GM12878 (cell line): ENCODE data around the gene OTUD5. TPM values are rescaled to one million over a fixed set of nuclear protein-coding genes. Genes with fewer than 3 reads are reported as not detected.

Experiments used
- ATAC-seq: fragments of 200-7000 bp; cut with Tn5 transposase; 3 replicates; pipeline ENCODE4 v1.9.1; 2020; ENCODE audit warnings: mild to moderate bottlenecking, moderate library complexity
- BruUV-seq: library from RNA; stranded (reverse); fragments of 400-500 nt; replicated peaks from 2 replicates; lab custom pipeline; 2021; lab: Mats Ljungman, UMichigan
- CTCF ChIA-PET: fragments of 300-600 bp; sonication (Branson Sonifier 250); formaldehyde crosslinking; extraction: SDS; loops from one replicate; lab custom pipeline; 2021; ENCODE audit warnings: inconsistent platforms; lab: Yijun Ruan, JAX
- POLR2A ChIA-PET: fragments of 350-600 bp; formaldehyde crosslinking; extraction: SDS; loops from one replicate; lab custom pipeline; 2021; ENCODE audit warnings: inconsistent platforms; lab: Charles Lee
- RAD21 ChIA-PET: fragments of 300-600 bp; sonication (Branson Sonifier 250); formaldehyde crosslinking; loops from one replicate; lab custom pipeline; 2023; ENCODE audit warnings: antibody characterized with exemption; ENCODE audit not compliant: unreplicated experiment; lab: Charles Lee
- SMC1A ChIA-PET: fragments of 300-600 bp; sonication (Branson Sonifier 250); formaldehyde crosslinking; loops from one replicate; lab custom pipeline; 2023; ENCODE audit not compliant: unreplicated experiment, uncharacterized antibody; lab: Charles Lee
- DNase-seq: peaks from one replicate; pipeline ENCODE4 v3.0.0-alpha.2; 2011; ENCODE audit warnings: low read depth, low spot score
- FAIRE-seq: peaks from 3 replicates; lab custom pipeline; 2011; peaks lifted over from hg19 to GRCh38; lab: Jason Lieb, UNC
- H2AFZ ChIP-seq: 2 replicates; pipeline ENCODE4 v1.6.0; 2011; ENCODE audit warnings: low read depth, low read length, control low read depth; ENCODE audit not compliant: control insufficient read depth
- H3K27ac ChIP-seq: 2 replicates; pipeline ENCODE4 v1.5.1; 2011; ENCODE audit warnings: control low read depth; ENCODE audit not compliant: control insufficient read depth, insufficient read depth
- H3K27me3 ChIP-seq, 2 experiments: replicated peaks in 1 of 2; 2 replicates each; pipeline versions ENCODE4 v1.6.0 to v1.6.1; 2011; ENCODE audit warnings: low read length in 1 of 2; ENCODE audit not compliant: control insufficient read depth in 2 of 2, insufficient read depth in 2 of 2
- H3K36me3 ChIP-seq, 2 experiments: 2 replicates each; pipeline ENCODE4 v1.5.1; 2011; ENCODE audit warnings: low read length in 1 of 2; ENCODE audit not compliant: control insufficient read depth in 2 of 2, insufficient read depth in 2 of 2
- H3K4me1 ChIP-seq: 2 replicates; pipeline ENCODE4 v1.6.1; 2011; ENCODE audit warnings: mild to moderate bottlenecking, low read length, moderate library complexity, mixed read lengths; ENCODE audit not compliant: control insufficient read depth, insufficient read depth
- H3K4me2 ChIP-seq: 2 replicates; pipeline ENCODE4 v1.6.0; 2011; ENCODE audit warnings: control low read depth; ENCODE audit not compliant: control insufficient read depth, insufficient read depth
- H3K4me3 ChIP-seq: fragments of 200-600 bp; sonication (generic); 2 replicates; pipeline ENCODE4 v1.5.1; 2016
- H3K79me2 ChIP-seq: 2 replicates; pipeline ENCODE4 v1.6.0; 2011; ENCODE audit warnings: low read length; ENCODE audit not compliant: control insufficient read depth, insufficient read depth
- H3K9ac ChIP-seq: 2 replicates; pipeline ENCODE4 v1.8.0; 2011; ENCODE audit warnings: low read length, control low read depth, mixed read lengths; ENCODE audit not compliant: control insufficient read depth, insufficient read depth
- H3K9me3 ChIP-seq: replicated peaks from 3 replicates; pipeline ENCODE4 v1.5.1; 2011; ENCODE audit warnings: mild to moderate bottlenecking, low read length; ENCODE audit not compliant: control insufficient read depth, insufficient read depth
- H4K20me1 ChIP-seq: 2 replicates; pipeline ENCODE4 v1.6.0; 2011; ENCODE audit not compliant: control insufficient read depth, insufficient read depth
- BCL11A ChIP-seq: IDR thresholded peaks from 2 replicates; pipeline ENCODE4 v1.6.1; 2011; ENCODE audit warnings: low read depth, low read length
- CBFB ChIP-seq: IDR thresholded peaks from 2 replicates; pipeline ENCODE4 v1.6.1; 2016; ENCODE audit warnings: antibody characterized with exemption, low read depth
- CHD2 ChIP-seq: IDR thresholded peaks from 2 replicates; pipeline ENCODE4 v1.6.1; 2011; ENCODE audit warnings: low read depth, low read length, improper control_type of control experiment, borderline replicate concordance
- CREB1 ChIP-seq: IDR thresholded peaks from 2 replicates; pipeline ENCODE4 v1.6.1; 2012; ENCODE audit warnings: low read depth, mild to moderate bottlenecking, inconsistent platforms
- GATAD2B ChIP-seq: fragments of 450-650 bp; conservative IDR thresholded peaks from 2 replicates; pipeline ENCODE4 v1.6.1; 2017; ENCODE audit warnings: low read depth, mild to moderate bottlenecking, moderate library complexity
- HDAC2 ChIP-seq: fragments of 200-600 bp; sonication (generic); IDR thresholded peaks from 2 replicates; pipeline ENCODE4 v1.6.1; 2017
- HDGF ChIP-seq: fragments of 450-650 bp; IDR thresholded peaks from 2 replicates; pipeline ENCODE4 v1.6.1; 2016; ENCODE audit warnings: antibody characterized with exemption
- KAT2A ChIP-seq: conservative IDR thresholded peaks from 2 replicates; pipeline ENCODE4 v1.6.1; 2011; ENCODE audit warnings: low read depth, low read length; ENCODE audit not compliant: control insufficient read depth
- NKRF ChIP-seq: fragments of 450-650 bp; conservative IDR thresholded peaks from 2 replicates; pipeline ENCODE4 v1.6.1; 2017; ENCODE audit warnings: mild to moderate bottlenecking, moderate library complexity
- RCOR1 ChIP-seq: conservative IDR thresholded peaks from 2 replicates; pipeline ENCODE4 v1.6.1; 2012; ENCODE audit warnings: low read depth, low read length, improper control_type of control experiment
- SIX5 ChIP-seq: IDR thresholded peaks from 2 replicates; pipeline ENCODE4 v1.6.1; 2011; ENCODE audit warnings: mild to moderate bottlenecking, low read depth, low read length, moderate library complexity; ENCODE audit not compliant: severe bottlenecking
- USF1 ChIP-seq: IDR thresholded peaks from 2 replicates; pipeline ENCODE4 v1.6.1; 2011; ENCODE audit warnings: borderline replicate concordance, low read depth, mild to moderate bottlenecking, moderate library complexity, mixed read lengths, low read length; ENCODE audit not compliant: insufficient read depth; ENCODE audit errors: extremely low read length
- WRNIP1 ChIP-seq: IDR thresholded peaks from 2 replicates; pipeline ENCODE4 v1.6.1; 2011; ENCODE audit warnings: low read depth, low read length, improper control_type of control experiment, borderline replicate concordance
- ZBTB40 ChIP-seq: fragments of 450-650 bp; IDR thresholded peaks from 2 replicates; pipeline ENCODE4 v1.6.1; 2016; ENCODE audit warnings: mild to moderate bottlenecking, moderate library complexity, borderline replicate concordance
- ZNF24 ChIP-seq: fragments of 450-650 bp; IDR thresholded peaks from 2 replicates; pipeline ENCODE4 v1.6.1; 2017; ENCODE audit warnings: antibody characterized with exemption, mild to moderate bottlenecking
- WGBS: methylation state at CpG from one replicate; pipeline ENCODE4 v1.1.6; 2016; ENCODE audit warnings: low lambda C conversion rate; ENCODE audit not compliant: insufficient replicate concordance, insufficient coverage; ENCODE audit errors: missing lambda C conversion rate; 5-methylcytosine and 5-hydroxymethylcytosine counted together
- in situ Hi-C: fragments of 300-500 bp; cut with MboI; formaldehyde crosslinking; loops from 9 replicates; pipeline ENCODE4 v1.14.3; 2018; ENCODE audit warnings: mixed read lengths
- intact Hi-C: fragments of 100-400 bp; cut with micrococcal nuclease; formaldehyde crosslinking; loops from one replicate; pipeline ENCODE4 v1.14.2; 2022; ENCODE audit not compliant: unreplicated experiment
- polyA plus RNA-seq, 11 experiments: library from polyadenylated mRNA; depleted of rRNA in 4 of 11; unstranded in 6 of 11; stranded (reverse) in 5 of 11; fragments of >200 nt; fragmentation: Nextera tagmentation in 4 of 11; fragmentation: Illumina TruSeq in 1 of 11; extraction: Ambion mirVana in 4 of 11; extraction: Trizol in 1 of 11; gene quantifications; 1 replicate in 1 of 11; 2 replicates in 10 of 11; pipeline versions ENCODE4 v1.2.1 to v1.2.3, GENCODE V29; 2011 to 2016; ENCODE audit warnings: inconsistent platforms in 2 of 11, missing spikeins in 2 of 11, low read depth in 1 of 11
- total RNA-seq, 4 experiments: library from RNA; depleted of rRNA in 3 of 4; stranded (reverse); fragments of >200 nt in 3 of 4; fragmentation: Illumina TruSeq in 1 of 4; extraction: Trizol in 1 of 4; gene quantifications; 2 replicates each; pipeline versions ENCODE4 v1.2.1 to v1.2.3, GENCODE V29; 2013 to 2021

Gene OTUD5
- total and polyA plus RNA-seq, 10 of the 15 experiments (the other 5 are each of a cell fraction or from before 2014, with no cell fraction given): 2.0 to 50.3 (median 22.7) TPM

GRCh38 chrX:48983896-48984295 is 26.5 kb upstream of the OTUD5 start (continued):
- TF ChIP-seq NKRF (no peak), KAT2A (no peak), RCOR1 (no peak)

GRCh38 chrX:48983081-48983480 is 25.7 kb upstream of the OTUD5 start:
- Histone ChIP-seq H3K4me2 (no peak overlapping the region), H3K9me3 (no peaks in the 10 kb centered on the region), H3K9ac (no peak overlapping the region), H3K27ac (no peak overlapping the region), H3K4me1 (no peaks in the 10 kb centered on the region), H3K4me3 (no peak overlapping the region), H3K79me2 (no peaks in the 10 kb centered on the region), H2AFZ (no peak overlapping the region), H3K27me3 (no peaks in the 10 kb centered on the region), H3K36me3 (peaks cover 3 to 5% of the 10 kb centered on the region in 2 experiments), H4K20me1 (no peaks in the 10 kb centered on the region)
- ATAC-seq (no peak), FAIRE-seq (no peak), DNase-seq (no peak)
- WGBS: 63% methylated on average over 17 of the region's 17 CpGs
- no TSS peak for BruUV-seq
- RAD21 ChIA-PET: no interaction called here
- in situ Hi-C loops: no loop called here
- POLR2A ChIA-PET: no interaction called here
- SMC1A ChIA-PET: no interaction called here
- CTCF ChIA-PET: interaction anchor here (1.1 kb wide), 1 partner anchor 11 kb away, joined by 3 read pairs; the partner anchor contains the start of gene KCND1
- intact Hi-C loops: no loop called here
- TF ChIP-seq ZNF24 (no peak), BCL11A (no peak), CBFB (no peak), WRNIP1 (no peak), HDAC2 (no peak), SIX5 (no peak), GATAD2B (no peak), CREB1 (no peak), HDGF (no peak), USF1 (no peak), ZBTB40 (no peak), CHD2 (no peak)
